GM19238 (cell line): Measurements from ENCODE around the gene MKLN1.
"Not testable (repeated sequence)": the region's sequence is repeated elsewhere in the genome, so short reads cannot be mapped to it uniquely, and the experiment has no call there.

ENCODE experiments used
- DNase-seq: peaks from one replicate; pipeline ENCODE4 v3.0.0; 2011; ENCODE audit warnings: low spot score; ENCODE audit not compliant: insufficient read length

Gene MKLN1

DNA sequence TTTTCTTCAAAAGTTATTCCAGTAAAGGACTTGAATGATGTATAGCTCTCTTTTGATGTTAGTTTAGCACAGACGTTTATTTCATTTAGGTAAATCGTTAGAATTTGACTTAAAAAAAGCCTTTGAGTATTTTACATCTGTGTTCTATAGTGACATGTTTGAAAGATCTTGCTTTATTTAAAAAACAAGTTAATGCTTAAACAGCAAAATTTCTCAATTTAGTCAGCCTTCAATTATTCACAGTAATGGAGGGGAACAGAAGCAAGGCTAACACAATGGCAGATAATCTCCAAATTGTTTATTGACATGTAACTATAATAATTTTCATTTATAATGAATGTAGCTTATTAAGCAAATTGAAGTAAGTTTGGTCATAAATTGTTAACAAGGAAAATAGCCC, 63.5 kb downstream of the MKLN1 start:
- no peak for DNase-seq

DNA sequence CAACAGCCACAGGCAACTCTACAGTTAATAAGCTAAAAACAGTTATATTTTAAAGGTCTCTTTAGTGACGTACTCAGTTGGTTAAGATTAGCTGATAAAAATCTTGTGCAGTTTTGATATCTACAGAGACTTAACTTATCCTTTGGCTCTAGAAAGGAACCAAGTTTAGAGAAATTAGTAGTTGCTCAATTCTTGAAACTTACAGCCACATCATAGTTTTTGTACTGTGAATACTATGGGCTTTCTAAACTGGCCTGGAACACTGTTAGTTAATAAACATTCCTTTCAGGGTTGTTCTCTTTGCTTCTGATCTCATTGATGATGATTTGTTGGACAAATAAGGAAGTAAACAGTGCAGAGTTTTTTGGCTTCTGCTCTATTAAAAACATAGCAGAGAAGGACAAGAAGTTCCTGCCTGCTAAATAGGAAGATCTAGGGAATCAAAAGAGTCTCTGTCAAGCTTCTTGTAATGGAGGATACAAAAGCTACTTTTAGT, 73.1 kb downstream of the MKLN1 start:
- no peak for DNase-seq

DNA sequence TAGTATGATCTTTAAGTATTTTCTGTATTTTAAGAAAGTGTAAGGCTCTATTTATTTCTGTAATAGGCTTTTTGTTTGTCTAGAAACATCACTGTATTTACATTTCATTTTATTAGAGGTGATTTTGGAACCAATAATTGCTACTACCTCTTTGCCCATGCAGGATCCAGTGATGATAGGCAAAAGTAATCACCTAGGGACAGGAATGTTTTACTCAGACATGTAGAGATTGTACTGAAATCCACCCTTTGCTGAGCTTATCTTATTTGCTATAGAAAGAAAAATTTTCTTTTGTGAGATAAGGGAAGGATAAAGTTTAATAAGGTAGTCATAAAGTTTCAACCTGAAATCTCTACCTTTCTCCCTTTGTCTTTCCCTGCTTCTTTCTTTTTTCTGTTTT, 73.5 kb downstream of the MKLN1 start:
- no peak for DNase-seq

DNA sequence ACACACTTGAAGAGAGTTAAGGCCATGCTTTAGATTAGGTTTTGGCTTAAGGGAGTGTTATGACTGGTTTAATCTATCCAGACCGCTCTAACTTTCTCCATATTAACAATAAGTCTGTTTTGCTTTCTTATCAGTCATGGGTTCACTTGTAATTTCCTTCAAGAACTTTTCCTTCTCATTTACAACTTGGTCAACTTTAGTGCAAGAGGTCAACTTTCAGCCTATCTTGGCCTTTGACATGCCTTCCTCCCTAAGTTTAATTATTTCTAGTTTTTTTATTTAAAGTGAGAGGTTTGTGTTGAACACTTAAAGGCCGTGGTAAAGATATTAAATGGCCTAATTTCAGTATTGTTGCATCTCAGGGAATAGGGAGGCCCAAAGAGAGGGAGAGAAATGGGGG, 75.6 kb downstream of the MKLN1 start:
- DNase-seq: no peak

DNA sequence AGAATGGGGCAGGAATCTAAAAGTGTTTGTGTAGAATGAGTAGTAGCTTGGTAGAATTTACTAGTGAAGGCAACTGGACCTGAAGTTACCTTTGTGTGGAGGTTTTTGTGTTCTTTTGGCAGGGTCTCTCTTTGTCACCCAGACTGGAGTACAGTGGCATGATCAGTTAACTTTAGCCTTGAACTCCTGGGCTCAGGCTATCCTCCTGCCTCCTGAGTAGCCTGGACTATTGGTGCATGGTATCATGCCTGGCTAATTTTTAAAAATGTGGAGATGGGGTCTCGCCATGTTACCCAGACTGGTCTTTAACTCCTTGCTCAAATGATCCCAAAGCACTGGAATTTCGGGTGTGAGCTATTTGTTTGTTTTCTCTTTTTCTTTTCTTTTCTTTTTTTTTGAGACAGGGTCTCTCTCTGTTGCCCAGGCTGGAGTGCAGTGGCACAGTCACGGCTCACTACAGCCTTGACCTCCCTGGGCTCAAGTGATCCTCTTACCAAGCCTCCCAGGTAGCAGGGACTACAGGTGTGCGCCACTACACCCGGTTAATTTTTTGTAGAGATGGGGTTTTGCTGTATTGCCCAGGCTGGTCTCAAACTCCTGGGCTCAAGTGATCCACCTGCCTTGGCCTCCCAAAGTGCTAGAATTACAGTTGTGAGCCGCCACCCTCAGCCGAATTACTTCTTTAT, 76.7 kb downstream of the MKLN1 start:
- no peak for DNase-seq

DNA sequence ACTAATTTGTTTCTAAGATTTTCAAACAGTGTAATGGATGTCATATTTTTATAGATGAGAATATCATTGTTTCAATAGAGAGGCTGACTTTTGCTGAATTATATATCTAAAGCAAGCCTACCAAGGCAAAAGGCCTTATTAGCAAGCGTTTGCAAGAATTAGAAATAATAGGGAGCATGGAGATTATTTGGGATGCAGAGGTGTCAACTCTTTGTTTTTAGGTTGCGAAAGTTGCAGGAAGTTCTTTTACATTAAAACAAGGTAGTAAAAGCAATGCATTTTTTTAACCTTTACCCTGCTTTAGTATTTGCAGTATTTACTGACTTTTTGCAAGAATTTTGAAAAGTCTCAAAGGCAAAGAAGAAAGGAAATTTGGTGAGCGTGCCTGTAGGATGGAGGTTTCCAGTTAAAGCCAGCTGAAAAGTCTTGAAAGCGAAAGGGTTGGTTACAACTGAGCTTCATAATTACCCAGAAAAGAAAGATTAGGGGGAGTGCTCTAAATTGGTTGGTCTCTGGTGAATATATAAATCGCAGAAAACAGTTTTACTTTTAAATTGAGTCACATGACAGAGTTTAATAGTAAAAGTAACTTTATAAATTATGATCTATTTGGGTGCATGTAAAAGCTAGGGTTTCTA, 81.6 kb downstream of the MKLN1 start:
- no peak for DNase-seq

DNA sequence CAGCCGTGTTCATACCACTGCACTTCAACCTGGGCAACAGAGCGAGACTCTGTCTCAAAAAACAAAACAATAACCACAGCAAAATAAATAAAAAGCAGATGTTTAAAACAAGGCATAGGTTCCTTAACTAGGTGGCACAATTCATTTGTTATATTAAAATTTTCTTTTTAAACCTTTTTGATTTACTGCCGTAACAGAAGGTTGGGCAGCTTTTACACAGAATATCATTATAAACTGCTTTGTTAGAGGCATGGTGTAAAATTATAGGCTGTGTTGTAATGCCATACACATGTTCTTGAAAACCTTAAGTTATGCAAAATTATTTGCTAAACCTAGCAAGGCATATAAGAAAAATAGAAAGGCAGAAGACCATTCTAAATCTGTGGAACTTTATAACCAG, 84.4 kb downstream of the MKLN1 start:
- no peak for DNase-seq

DNA sequence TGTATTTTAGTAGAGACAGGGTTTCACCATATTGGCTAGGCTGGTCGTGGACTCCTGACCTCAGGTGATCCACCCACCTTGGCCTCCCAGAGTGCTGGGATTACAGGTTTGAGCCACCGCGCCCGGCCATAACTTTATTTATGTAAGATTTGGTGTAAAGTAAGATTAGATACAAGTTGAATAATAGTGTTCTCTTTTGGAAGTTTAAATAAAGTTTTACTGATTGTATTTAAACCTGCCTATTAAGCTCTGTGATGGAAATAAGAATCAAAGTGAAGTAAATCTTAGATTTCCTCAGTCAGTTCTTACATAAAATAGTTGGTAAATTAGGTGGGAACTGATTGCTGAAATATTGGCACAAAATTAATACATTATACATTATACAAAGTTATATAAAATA, 86.0 kb downstream of the MKLN1 start:
- no peak for DNase-seq

DNA sequence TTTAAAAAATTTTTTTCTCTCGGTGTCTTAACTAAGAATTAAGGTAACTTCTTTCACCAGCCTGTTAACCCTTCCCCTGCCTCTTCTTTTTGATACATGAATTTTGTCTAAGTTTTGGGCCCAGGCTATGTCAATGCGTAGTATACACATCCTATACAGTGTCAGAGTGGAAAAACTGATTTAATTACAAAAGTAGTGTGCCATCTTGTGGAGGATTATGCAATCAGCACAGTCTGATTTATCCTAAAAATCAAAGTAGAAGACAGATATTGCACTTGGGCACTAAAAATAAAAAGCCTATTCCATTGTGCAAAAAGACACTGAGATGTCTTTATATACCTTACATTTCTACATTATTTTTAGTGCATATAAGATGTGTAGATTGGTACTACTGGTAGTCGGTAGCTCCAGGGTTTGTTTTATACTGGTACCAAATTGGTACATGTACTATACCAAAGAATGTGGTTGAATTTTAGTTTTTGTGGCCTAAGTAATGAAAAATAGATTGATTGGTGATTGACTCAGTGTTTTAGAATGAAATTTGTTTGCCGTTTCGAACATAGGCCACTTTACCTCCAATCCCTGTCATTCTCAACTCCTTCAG, 96.6 kb downstream of the MKLN1 start:
- DNase-seq: peak; percentile 1

DNA sequence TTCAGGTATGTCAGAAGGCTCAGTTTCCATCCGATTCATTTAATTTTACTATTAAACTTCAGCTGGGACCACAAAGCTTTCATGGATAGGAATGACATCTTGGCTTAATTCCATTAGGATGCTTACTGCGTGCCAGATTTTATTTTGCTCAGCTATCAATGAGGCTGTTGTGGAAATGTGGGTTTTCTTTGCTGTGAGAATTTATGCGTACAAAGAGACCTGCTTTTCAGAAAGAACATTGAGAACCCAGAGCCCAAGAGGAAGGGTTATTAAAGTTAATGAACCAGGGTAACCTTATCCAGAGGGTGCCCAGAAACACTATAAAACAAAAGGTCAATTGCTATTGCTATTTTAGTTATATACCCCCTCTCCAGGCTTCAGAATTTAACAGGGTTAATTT, 98.3 kb downstream of the MKLN1 start:
- DNase-seq: no peak

DNA sequence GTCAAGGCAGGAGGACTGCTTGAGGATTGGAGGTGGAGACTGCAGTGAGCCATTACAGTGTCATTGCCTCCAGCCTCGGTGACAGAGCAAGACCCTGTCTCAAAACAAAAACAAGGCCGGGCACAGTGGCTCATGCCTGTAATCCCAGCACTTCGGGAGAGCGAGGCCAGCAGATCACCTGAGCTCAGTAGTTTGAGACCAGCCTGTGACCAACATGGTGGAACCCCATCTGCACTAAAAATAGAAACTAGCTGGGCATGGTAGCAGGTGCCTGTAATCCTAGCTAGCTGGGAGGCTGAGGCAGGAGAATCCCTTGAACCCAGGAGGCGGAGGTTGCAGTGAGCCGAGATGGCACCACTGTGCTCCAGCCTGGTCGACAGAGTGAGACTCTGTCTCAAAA, 103.2 kb downstream of the MKLN1 start:
- DNase-seq: not testable (repeated sequence)

DNA sequence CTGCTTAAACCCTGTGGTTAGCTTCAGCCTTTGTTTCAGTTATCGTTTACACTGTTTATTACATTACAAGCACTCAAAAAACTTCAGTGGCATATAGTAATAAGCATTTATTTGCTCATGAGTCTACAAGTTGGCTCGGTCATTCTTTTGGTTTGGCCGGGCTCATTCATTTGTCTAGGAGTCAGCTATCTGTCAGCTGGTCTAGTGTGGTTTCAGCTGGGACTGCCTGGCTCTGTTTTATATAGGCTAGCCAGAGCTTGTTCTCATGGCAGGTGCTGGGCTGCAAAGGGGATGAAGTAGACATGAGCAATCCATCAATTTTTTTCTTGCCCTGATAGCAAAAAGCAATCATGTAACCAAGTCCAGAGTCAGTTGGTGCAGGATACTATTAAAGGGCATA, 103.6 kb downstream of the MKLN1 start:
- no peak for DNase-seq

DNA sequence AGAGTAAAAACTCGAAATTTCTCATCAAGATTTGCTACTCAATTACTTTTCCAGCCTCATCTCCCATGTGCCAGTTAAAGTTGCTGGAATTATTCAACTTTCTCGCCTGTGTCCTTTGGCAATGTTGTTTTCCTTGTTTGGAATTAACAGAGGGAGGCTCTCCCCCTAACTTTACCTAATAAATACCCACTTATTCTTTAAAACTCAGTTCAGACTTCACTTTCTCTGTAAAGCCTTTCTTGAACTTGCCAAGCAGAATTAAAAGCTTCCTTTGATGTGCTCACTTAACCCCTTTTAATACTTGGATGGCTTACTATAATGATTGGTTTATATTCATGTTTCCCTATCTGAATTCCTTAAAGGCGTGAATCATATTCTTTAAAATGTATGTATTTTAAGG, 104.1 kb downstream of the MKLN1 start:
- DNase-seq: no peak

DNA sequence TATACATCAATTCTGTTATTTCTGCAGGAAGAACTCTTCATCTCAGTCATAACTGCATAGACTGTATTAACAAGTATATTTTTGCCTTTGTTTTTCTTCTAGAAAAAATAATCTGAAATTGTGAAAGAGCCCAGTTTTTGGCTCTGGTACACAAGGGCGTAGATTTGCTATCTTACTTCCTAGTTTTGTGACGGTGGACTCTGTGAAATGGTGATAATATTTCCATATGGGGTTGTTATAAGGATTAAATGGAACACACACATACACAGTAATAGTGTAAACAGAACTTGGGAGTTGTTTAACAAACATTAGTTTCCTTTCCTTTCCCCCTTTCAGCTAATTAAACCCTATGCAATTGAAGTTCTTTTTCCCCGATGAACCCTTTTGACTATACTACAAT, 108.7 kb downstream of the MKLN1 start:
- DNase-seq: no peak

DNA sequence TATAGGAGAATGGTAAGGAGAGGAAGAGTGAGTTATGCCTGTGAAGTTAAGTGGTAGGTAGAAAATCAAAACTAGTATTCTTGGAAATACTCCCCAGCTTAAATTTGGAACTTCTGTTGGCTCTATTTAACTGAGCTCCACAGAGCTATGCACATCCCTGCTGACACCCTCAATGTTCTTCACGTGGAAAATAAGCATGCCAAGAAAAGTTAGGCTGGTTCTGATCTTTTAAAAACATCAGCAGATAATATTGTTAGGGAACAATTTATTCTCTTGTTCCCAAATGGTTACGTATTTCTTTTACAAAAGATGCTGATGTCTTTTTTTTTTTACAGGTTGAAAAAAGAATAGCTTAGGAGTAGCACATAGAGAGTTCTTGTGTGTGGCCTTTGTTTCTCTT, 111.3 kb downstream of the MKLN1 start:
- DNase-seq: no peak

DNA sequence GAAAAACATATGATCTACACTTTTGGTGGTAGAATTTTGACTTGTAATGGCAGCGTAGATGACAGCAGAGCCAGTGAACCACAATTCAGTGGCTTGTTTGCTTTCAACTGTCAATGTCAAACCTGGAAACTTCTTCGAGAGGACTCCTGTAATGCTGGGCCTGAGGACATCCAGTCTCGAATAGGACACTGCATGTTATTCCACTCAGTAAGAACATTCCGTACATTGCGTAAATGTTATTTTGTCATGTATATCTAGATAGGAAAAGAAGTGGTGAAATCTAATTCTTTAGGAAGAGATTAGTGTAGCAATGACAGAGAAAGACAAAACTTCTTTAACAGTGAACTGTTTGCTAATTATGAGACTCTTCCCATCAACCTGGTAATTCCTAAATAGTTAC, 115.8 kb downstream of the MKLN1 start:
- no peak for DNase-seq

DNA sequence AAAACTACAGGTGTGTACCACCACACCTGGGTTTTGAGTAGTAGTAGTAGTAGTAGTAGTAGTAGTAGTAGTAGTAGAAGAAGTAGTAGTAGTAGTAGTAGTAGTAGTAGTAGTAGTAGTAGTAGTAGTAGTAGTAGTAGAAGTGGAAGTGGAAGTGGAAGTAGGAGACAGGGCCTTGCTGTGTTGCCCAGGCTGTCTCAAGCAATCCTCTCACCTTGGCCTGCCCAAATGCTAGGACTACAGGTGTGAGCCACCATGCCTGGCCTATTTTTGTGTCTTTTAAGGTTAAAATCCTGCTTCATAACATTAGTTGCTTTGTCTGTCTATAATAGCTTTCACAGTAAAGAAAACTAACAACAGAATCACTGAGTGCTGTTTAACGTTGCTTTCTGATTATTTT, 117.0 kb downstream of the MKLN1 start:
- no peak for DNase-seq

DNA sequence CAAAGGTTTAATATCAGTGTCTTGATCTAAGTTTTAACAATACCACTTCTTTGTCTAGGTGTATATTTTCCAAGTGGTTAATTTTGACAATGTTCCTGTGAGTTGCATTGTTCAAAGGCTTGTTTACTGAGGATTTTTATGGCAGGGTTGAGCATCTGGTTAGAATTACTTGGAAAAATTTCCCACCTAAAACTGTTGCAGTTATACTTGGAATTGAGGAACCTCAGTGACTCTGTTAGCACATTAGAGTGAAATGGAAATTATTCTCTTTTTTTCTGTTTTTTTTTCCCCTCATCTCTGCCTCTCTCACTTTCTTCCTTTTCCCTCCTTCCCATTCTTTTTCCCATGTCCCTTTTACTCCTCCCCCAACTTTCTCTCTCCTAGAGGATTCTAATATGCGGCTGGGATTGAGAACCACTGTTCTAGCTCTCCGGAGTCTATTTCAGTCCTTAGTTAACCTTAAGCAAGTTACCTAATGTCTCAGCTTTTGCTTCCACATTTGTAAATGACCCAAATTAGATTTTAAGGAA, 121.8 kb downstream of the MKLN1 start:
- no peak for DNase-seq

DNA sequence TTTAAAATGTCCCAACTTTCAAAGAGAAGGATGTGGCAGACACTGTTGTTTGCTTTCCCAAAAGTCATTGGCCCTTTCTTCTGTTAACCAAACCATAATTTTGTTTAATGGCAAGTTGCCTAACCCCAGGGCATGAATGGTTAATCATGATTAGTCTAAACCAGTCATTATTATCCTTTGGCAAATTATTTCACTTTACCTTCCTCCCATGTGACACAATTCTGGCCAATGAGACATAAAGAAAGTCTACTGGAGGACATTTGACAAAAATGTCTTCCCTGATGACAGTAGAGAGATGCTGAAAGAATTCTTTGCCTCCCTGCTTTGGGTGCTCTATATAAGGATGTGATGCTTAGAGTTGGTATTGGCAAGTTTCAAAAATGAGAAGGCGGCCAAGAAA, 126.8 kb downstream of the MKLN1 start:
- DNase-seq: no peak

DNA sequence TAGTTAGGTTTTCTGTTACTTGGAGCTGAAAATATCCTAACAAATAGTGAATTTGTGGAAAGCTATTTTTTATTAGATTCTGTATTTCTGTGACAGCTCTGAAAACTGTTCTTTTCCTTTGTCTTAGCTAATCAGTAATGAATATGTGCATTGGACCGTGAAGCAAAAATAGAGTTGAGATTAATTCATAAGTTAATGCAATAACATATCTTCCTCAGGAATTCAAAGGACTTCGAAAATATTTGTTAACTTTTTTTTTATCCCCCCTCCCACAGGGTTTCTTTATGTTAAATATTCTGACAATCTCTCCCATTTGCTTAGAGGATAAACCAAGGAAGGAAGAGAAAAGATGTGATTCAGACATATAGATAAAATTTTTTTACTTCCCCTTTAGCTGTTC, 127.3 kb downstream of the MKLN1 start:
- no peak for DNase-seq

DNA sequence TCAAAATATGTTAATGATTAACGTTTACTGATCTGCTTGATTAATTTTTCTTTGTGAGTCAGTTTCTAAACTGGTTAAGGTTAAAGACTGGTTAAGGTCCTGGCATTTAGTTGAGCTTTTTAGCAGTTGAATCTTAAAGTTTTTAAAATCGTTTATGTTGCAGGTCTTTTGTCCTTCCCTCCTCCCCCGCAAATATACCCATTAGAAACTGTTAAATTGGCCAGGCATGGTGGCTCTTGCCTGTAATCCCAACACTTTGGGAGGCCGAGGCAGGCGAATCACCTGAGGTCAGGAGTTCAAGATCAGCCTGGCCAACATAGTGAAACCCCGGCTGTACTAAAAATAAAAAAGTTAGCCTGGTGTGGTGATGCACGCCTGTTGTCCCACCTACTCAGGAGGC, 127.9 kb downstream of the MKLN1 start:
- no peak for DNase-seq

DNA sequence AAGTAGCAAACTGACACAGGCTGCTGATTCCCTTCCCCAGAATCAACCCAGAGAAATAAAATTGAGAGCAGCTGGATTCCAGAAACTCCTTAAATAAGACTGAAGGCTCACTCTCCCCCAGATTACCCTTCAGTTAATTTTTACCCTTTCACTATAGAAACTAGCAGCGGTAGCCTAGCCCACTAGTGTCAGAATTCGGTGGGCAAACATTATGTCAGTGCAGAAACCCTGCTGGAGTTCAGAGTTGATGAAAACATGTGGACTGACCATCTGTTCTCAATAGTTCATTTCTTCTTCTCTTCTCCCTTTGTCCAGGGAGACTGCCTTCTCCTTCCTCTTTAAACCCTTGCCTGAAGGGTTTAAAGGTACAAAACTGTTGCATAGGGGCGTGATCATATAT, 128.7 kb downstream of the MKLN1 start:
- DNase-seq: no peak

DNA sequence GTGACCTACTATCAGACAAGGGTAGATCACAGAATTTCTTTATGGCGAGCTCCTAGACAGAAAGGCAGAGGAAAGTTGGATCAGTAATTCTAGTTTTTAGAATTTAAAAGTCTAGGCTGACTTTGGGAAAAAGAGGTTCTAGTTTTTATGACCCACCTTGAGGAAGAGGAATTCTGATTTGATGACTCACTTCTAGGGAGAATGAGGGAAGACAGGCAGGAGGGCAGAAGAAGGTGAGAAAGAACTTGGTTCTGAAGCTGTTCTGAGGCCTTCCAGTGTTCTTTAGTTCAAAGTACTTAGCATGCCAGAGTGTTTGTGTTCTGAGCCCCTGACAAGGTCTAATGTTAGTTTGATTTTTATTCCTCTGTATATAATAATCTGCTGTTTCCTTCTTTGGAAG, 131.6 kb downstream of the MKLN1 start:
- no peak for DNase-seq
